Endodermal cell (in vitro differentiated cells): Measurements from ENCODE around the gene PERCC1. TPM values are rescaled to one million over a fixed set of nuclear protein-coding genes. Genes with fewer than 3 reads are reported as not detected.

ENCODE experiments used
- DNase-seq: peaks from one replicate; pipeline ENCODE4 v3.0.0-alpha.2; 2017
- H3K27ac ChIP-seq: 2 replicates; pipeline ENCODE4 v1.5.1; 2013; ENCODE audit warnings: mild to moderate bottlenecking, low read depth, low read length, moderate library complexity
- H3K27me3 ChIP-seq: 2 replicates; pipeline ENCODE4 v1.6.1; 2013; ENCODE audit warnings: mild to moderate bottlenecking, low read length, moderate library complexity; ENCODE audit not compliant: insufficient read depth, control insufficient read depth, poor library complexity, severe bottlenecking
- H3K36me3 ChIP-seq: 2 replicates; pipeline ENCODE4 v1.7.0; 2013; ENCODE audit warnings: mild to moderate bottlenecking, low read length, moderate library complexity; ENCODE audit not compliant: control insufficient read depth, insufficient read depth
- H3K4me1 ChIP-seq: one replicate; pipeline ENCODE4 v1.7.0; 2013; ENCODE audit warnings: low read length; ENCODE audit not compliant: control insufficient read depth, insufficient read depth
- H3K4me3 ChIP-seq: 2 replicates; pipeline ENCODE4 v1.5.1; 2013; ENCODE audit warnings: mild to moderate bottlenecking, low read length, moderate library complexity
- H3K9ac ChIP-seq: 2 replicates; pipeline ENCODE4 v1.6.1; 2013; ENCODE audit warnings: mild to moderate bottlenecking, low read length, moderate library complexity; ENCODE audit not compliant: poor library complexity, severe bottlenecking; ENCODE audit errors: extremely low read depth
- H3K9me3 ChIP-seq: 2 replicates; pipeline ENCODE4 v1.6.1; 2013; ENCODE audit warnings: mild to moderate bottlenecking, low read length, moderate library complexity; ENCODE audit not compliant: control insufficient read depth
- H3K27ac Mint-ChIP-seq: 2 replicates; pipeline ENCODE4 v1.8.0; 2020; ENCODE audit warnings: mixed read lengths
- H3K27me3 Mint-ChIP-seq: 2 replicates; pipeline ENCODE4 v1.8.0; 2021; ENCODE audit warnings: mild to moderate bottlenecking, mixed read lengths; ENCODE audit not compliant: insufficient read depth
- H3K36me3 Mint-ChIP-seq: 2 replicates; pipeline ENCODE4 v1.8.0; 2020; ENCODE audit warnings: low read depth, mixed read lengths
- H3K4me1 Mint-ChIP-seq: 2 replicates; pipeline ENCODE4 v1.8.0; 2020; ENCODE audit warnings: mixed read lengths
- H3K4me3 Mint-ChIP-seq: 2 replicates; pipeline ENCODE4 v1.8.0; 2020; ENCODE audit warnings: mild to moderate bottlenecking, moderate library complexity, mixed read lengths
- H3K9me3 Mint-ChIP-seq: 2 replicates; pipeline ENCODE4 v1.8.0; 2020; ENCODE audit warnings: mild to moderate bottlenecking, mixed read lengths
- WGBS, 2 experiments: methylation state at CpG; one replicate each; pipeline versions ENCODE4 v1.1.5 to v1.1.7; 2013; ENCODE audit warnings: missing lambda C conversion rate in 2 of 2, mixed read lengths in 1 of 2; ENCODE audit not compliant: insufficient coverage in 1 of 2, insufficient read length in 1 of 2; 5-methylcytosine and 5-hydroxymethylcytosine counted together
- total RNA-seq, 2 donors: library from RNA; stranded (reverse); fragmentation: NEBNext Ultra II Directional in 1 of 2; extraction: Animal tissue kit (Norgen Biotek cat#: 25700) in 1 of 2; gene quantifications; 2 replicates in 1 of 2; 3 replicates in 1 of 2; pipeline ENCODE4 v1.2.1, GENCODE V29; 2021
- TF ChIP-seq, protein P1 (sequence below): fragments of 200-600 bp; sonication (generic); conservative IDR thresholded peaks from 2 replicates; pipeline ENCODE4 v1.5.0; 2021; ENCODE audit warnings: antibody characterized with exemption, mild to moderate bottlenecking

The PERCC1 gene
- total RNA-seq, 2 donors from 2014 or later = 0.51 to 0.79 TPM

DNA sequence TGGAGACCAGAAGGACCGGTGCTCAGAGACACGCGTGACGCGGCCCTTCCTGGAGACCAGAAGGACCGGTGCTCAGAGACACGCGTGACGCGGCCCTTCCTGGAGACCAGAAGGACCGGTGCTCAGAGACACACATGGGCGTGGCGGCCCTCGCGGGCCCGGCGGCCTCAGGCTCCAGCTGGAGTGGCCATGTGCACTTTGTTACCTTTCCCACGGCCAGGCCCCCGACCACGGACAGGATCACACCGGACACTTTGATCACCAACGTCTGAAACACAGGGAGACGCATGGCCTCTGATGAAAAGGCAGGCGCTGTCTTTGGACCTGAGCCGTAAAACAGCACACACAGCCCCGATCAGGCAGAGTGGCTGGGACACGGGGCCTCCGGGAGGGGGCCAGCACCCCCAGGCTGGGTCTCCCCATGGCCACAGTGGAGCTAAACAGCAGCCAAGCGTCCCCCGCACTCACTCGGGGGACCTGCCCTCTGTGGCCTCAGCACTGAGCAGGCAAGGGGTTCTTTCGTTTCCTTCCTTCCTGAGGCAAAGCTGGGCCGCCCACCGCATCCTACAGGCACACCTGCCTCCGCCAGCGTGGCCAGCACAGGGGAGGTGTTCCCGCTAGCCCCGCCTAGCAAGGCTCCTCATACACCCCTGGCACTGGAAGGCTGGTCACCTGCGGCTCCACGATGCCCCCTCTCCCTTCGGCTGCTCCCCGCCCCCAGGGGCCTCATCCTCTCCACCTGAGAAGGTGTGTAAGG lies 26.8 kb downstream of the PERCC1 start:
- Histone ChIP-seq H3K9me3 (no peaks in the 10 kb centered on the region), H3K4me1 (no peaks in the 10 kb centered on the region), H3K36me3 (peaks cover 13% of the 10 kb centered on the region), H3K27me3 (no peaks in the 10 kb centered on the region), H3K4me3 (no peak overlapping the region), H3K27ac (no peak overlapping the region), H3K9ac (no peak overlapping the region)
- DNase-seq = no peak
- Mint-ChIP-seq H3K9me3 (no peaks in the 10 kb centered on the region), H3K4me3 (no peak overlapping the region), H3K4me1 (no peaks in the 10 kb centered on the region), H3K27me3 (no peaks in the 10 kb centered on the region), H3K27ac (no peak overlapping the region), H3K36me3 (peaks cover 32% of the 10 kb centered on the region)
- WGBS, 2 experiments = 94 to 96% methylated on average over 13 to 42 of the region's 42 CpGs
- TF ChIP-seq, protein P1, sequence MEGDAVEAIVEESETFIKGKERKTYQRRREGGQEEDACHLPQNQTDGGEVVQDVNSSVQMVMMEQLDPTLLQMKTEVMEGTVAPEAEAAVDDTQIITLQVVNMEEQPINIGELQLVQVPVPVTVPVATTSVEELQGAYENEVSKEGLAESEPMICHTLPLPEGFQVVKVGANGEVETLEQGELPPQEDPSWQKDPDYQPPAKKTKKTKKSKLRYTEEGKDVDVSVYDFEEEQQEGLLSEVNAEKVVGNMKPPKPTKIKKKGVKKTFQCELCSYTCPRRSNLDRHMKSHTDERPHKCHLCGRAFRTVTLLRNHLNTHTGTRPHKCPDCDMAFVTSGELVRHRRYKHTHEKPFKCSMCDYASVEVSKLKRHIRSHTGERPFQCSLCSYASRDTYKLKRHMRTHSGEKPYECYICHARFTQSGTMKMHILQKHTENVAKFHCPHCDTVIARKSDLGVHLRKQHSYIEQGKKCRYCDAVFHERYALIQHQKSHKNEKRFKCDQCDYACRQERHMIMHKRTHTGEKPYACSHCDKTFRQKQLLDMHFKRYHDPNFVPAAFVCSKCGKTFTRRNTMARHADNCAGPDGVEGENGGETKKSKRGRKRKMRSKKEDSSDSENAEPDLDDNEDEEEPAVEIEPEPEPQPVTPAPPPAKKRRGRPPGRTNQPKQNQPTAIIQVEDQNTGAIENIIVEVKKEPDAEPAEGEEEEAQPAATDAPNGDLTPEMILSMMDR = no peak

DNA sequence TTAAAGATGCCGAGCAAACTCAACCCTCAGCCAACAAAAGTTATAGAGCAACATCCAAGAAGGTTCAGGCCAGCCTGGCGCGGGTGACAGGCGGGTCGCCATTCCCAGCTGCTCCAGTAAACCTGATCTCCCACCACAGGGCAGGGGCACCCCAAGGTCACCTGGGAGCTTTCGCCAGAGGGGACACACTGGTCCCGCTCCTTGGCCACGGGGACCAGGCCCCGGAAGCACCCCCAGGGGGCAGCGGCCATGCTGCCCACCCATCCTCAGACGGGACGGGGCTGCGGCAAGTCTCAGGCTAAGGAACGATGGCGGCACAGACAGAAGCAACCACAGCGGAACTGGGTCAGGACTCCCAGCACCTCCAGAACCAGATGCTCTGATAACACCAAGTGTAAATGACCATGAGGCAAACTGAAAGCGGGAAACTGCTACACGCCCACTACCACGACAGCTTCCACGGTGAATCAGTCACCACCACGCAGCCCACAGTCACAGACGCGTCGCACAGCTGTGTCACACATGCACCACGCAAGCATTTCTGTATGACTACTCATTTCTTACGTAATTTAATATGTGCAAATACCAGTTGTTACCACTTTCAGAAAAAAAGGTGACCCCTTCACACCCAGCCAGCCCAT lies 27.6 kb downstream of the PERCC1 start:
- no peaks in the 10 kb centered on the region for H3K9me3 Mint-ChIP-seq
- Histone ChIP-seq H3K9ac (no peak overlapping the region), H3K27ac (no peak overlapping the region), H3K27me3 (no peaks in the 10 kb centered on the region), H3K4me1 (no peaks in the 10 kb centered on the region), H3K9me3 (no peaks in the 10 kb centered on the region), H3K36me3 (peaks cover 17% of the 10 kb centered on the region), H3K4me3 (no peak overlapping the region)
- no peaks in the 10 kb centered on the region for H3K4me1 Mint-ChIP-seq
- 91 to 95% methylated on average over 16 to 26 of the region's 26 CpGs for WGBS, 2 experiments
- TF ChIP-seq, protein P1 = no peak
- peaks cover 34% of the 10 kb centered on the region for H3K36me3 Mint-ChIP-seq
- H3K27ac Mint-ChIP-seq = no peak overlapping the region
- DNase-seq = no peak
- H3K4me3 Mint-ChIP-seq = no peak overlapping the region
- no peaks in the 10 kb centered on the region for H3K27me3 Mint-ChIP-seq

DNA sequence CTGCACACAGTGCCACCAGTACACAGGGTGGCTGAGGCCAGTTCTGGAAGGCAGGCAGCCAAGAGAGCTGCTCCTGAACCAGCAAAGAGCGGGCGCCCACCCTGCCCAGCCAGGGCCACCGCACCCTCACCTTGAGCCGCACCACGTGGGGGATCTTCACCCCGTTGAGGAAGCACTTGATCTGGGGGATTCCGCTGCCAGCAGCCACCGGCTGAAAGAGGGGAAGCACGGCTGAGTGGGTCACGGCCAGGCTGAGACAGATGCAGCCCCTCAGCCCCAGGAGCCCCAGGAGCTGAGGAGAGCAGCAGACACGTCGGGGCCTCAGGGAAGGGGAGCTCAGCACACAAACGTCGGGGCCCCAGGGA lies 28.1 kb downstream of the PERCC1 start:
- H3K4me1 ChIP-seq = no peaks in the 10 kb centered on the region
- H3K4me3 Mint-ChIP-seq = no peak overlapping the region
- H3K27ac ChIP-seq = no peak overlapping the region
- H3K27me3 Mint-ChIP-seq = no peaks in the 10 kb centered on the region
- no peaks in the 10 kb centered on the region for H3K9me3 Mint-ChIP-seq
- H3K36me3 Mint-ChIP-seq = peaks cover 31% of the 10 kb centered on the region
- no peaks in the 10 kb centered on the region for H3K27me3 ChIP-seq
- H3K27ac Mint-ChIP-seq = no peak overlapping the region
- no peak overlapping the region for H3K4me3 ChIP-seq
- H3K4me1 Mint-ChIP-seq = no peaks in the 10 kb centered on the region
- no peak overlapping the region for H3K9ac ChIP-seq
- no peaks in the 10 kb centered on the region for H3K9me3 ChIP-seq
- H3K36me3 ChIP-seq = peaks cover 17% of the 10 kb centered on the region
- DNase-seq = no peak
- 89 to 95% methylated on average over 11 to 14 of the region's 14 CpGs for WGBS, 2 experiments
- TF ChIP-seq, protein P1 = no peak
